GM12873 (cell line): ENCODE data around the gene RAB11FIP4.

ENCODE experiments used
- TF ChIP-seq, protein P1 (sequence below): IDR thresholded peaks from 2 replicates; pipeline ENCODE4 v1.5.1; 2012; ENCODE audit warnings: low read depth, mild to moderate bottlenecking, moderate library complexity, low read length, control low read depth; ENCODE audit not compliant: insufficient read depth; ENCODE audit errors: missing control alignments

RAB11FIP4 gene

GRCh38 chr17:31549121-31549524 lies 157.6 kb downstream of the RAB11FIP4 start:
- TF ChIP-seq, protein P1, sequence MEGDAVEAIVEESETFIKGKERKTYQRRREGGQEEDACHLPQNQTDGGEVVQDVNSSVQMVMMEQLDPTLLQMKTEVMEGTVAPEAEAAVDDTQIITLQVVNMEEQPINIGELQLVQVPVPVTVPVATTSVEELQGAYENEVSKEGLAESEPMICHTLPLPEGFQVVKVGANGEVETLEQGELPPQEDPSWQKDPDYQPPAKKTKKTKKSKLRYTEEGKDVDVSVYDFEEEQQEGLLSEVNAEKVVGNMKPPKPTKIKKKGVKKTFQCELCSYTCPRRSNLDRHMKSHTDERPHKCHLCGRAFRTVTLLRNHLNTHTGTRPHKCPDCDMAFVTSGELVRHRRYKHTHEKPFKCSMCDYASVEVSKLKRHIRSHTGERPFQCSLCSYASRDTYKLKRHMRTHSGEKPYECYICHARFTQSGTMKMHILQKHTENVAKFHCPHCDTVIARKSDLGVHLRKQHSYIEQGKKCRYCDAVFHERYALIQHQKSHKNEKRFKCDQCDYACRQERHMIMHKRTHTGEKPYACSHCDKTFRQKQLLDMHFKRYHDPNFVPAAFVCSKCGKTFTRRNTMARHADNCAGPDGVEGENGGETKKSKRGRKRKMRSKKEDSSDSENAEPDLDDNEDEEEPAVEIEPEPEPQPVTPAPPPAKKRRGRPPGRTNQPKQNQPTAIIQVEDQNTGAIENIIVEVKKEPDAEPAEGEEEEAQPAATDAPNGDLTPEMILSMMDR = no peak

DNA sequence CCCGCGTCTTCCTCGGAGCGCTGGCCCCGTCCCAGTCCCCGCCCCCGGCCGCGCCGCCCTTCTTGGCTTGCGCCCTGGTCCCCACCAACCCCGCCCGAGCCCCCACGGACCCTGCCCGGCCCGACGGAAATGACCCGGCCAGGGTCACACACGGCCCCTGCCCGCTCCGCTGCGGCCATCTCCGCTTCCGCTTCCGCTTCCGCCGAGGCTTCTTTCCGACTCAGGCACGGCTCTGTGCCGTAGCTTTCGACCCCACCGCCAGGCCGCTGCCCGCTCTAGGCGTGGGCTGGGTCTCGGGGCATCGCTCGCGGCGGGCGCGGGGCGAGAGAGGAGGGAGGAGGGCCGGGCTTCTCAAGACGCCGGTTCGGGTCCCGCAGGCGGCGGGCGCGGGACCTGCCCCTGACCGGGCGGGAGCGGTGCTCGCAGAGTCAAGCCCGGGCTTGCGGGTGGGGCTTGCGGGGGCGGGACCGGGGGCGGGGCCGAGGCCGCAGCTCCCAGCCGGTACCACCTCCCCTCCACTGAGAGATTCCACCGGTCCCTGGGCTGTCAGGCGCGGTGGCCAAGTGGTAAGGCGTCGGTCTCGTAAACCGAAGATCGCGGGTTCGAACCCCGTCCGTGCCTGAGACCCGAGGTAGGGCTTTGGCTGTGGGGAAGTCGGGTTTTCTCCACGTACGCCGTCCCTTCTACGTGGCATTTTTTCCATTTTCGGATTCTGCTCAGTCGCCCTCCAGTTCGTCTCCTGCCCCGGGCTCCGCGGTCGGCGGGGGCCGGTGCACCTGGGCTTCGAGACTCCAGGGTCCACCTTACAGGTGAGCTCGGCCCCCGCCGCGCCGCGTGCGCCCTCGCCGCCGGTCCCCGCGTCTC lies 158.3 kb downstream of the RAB11FIP4 start:
- TF ChIP-seq, protein P1 = no peak

GRCh38 chr17:31550389-31551056 lies 159.0 kb downstream of the RAB11FIP4 start:
- TF ChIP-seq, protein P1 = no peak

GRCh38 chr17:31552568-31552967 lies 161.1 kb downstream of the RAB11FIP4 start:
- TF ChIP-seq, protein P1 = no peak

DNA sequence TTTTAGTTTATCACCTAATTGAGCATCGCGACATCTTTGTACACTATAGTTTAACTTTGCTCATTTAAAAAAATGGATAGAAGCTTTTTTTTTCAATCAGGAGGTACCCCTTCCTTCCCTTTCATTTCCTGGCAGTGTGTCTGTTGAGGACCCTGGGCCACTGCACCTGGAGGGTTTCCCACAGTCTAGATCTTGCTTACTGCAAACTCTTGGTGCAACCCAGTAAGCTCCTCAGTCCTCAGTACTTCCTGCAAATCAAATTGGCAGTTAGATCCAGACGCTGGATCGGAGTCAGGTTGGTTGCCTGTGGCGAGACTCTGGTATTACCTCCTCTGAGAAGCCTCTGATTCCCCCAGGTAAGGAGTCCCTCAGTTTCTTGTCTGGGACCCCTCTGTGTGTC lies 162.0 kb downstream of the RAB11FIP4 start:
- TF ChIP-seq, protein P1 = no peak

DNA sequence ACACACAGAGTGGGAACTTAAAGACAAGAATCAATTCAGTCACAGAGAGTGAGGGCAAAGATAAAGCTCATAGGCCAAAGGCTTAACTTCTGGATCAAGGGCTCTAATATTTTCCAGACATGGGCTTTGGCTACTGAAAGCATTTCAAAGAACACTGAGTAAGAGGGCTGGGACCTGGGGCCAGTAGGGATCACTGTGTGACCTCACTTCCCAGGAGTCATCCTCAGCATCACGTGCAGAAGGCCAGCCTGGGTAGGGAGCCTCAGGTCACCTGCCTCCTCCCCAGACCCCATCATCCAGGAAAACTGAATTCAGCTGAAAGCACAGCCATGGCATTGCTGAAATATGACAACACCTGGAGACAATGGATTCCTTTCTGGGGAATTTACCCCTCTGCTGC lies 163.5 kb downstream of the RAB11FIP4 start:
- TF ChIP-seq, protein P1 = no peak

- TF ChIP-seq, protein P1 = no peak
Observed at GRCh38 chr17:31556969-31557645, 165.6 kb downstream of the RAB11FIP4 start.
